Measurements from ENCODE around the gene PIWIL4.
"Not testable (repeated sequence)": the region's sequence is repeated elsewhere in the genome, so short reads cannot be mapped to it uniquely, and the experiment has no call there.

PIWIL4 gene

DNA sequence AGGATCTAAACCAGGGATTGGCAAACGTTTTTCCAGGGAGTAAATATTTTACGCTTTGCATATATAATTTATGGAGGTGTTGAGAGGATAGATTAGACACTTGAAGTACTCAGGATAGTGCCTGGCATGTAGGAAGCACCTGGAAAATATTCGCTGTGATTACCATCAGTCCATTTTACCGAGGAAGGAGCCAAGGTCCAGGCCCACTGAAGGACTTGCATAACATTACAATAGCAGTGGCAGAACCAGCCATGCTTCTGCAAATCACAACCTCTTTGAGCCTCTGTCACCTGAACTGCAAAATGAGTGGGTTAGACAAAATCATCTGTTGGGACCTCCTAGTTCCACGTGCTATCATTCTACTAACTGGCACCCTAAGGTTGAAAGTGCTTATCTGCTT, 18.0 kb upstream of the PIWIL4 start:
- DNase-seq (ENCODE audit: low spot score), result no peak

DNA sequence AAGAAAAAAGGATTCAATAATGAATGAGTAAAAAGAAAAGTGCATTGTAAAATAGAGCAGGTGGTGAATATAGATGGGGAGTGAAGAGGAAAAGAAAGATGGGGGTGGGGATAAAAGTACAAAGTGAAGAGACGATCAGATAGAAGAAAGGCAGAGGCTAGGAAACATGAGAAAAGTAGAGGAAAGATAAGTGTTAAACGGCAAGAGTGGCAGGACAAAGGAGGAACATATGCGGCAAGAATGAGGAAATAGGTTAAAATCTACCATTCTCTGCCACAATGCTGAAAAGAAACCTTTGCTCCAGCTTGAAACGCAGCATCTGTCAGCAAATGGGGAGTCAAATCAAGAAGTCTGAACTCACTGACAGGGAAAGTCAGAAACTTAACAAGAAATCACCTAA, 16.7 kb upstream of the PIWIL4 start:
- no peak for DNase-seq (ENCODE audit: low spot score)

DNA sequence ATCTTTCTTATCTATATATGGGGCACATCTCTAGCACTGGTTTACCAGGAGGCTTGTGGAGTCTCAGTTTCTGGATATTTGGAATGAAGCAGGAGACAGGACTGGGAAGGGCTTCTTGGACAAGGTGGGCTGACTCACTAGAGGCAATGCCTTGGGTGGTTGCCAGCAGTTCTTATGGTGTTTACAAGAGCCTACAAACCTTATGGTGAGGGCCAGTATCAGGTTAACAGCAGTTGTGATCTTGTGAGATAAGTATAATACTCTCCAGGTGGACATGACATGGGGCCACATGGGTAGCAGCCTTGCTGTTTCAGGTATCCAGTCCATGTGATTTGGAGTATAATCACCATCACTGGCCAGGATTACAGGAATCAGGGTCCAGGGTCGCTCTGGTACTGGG, 13.2 kb upstream of the PIWIL4 start:
- DNase-seq (ENCODE audit: low spot score), result no peak

DNA sequence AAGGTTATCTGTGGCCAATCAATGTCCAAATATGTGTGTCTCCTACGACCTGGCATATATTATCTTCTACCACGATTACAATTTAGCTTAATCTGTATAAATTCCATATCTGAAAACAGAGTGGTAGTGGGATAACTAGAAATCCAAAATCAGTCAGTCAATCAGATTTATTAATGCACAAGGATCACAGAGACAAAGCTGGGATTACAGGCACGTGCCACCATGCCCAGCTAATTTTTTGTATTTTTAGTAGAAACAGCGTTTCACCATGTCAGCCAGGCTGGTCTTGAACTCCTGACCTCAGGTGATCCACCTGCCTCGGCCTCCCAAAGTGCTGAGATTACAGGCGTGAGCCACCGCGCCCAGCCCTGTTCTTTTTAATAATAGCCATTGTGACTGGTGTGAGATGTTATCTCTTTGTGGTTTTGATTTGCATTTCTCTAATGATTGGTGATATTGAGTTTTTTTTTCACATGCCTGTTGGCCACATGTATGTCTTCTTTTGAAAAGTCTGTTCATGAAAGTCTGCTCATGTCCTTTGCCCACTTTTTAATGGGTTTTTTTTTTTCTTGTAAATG, 11.3 kb upstream of the PIWIL4 start:
- not testable (repeated sequence) for DNase-seq (ENCODE audit: low spot score)

DNA sequence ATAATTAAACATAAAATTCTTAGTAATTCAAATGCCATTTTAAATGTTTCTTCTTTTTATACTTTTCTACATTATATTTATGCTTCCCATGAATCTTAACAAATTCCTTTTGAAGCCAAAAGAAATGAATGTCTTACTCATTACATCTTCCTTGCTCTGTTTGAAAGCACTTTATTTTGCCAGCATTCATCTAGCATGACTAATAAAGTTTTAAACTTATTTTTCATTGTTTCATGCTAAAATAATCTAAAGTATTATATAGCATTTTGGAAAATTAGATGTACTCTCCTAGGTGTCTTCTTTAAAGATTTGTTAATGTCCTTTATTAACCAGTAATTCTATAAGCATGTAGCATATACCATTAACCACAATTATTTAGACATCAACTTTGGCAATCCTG, 9.7 kb upstream of the PIWIL4 start:
- peak; percentile 36 for DNase-seq (ENCODE audit: low spot score)

DNA sequence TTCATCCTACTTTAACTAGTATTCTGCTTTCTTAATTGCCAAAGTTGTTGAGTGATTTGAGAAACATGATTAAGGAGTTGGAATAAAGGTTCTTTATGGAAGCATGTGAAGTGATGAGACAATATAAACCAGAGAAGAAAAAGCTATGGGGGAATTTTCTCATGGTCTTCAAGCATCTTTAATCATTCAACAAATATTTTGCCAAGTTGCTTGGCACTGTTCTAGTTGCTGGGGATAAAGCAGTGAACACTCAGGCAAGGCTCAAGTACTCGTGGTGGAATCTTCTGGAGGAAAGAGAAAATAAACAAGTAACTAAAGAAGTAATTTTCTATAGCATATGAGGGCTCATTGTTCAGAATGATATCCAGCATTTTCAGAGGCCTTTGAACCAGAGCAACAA, 9.2 kb upstream of the PIWIL4 start:
- DNase-seq (ENCODE audit: low spot score), result no peak

DNA sequence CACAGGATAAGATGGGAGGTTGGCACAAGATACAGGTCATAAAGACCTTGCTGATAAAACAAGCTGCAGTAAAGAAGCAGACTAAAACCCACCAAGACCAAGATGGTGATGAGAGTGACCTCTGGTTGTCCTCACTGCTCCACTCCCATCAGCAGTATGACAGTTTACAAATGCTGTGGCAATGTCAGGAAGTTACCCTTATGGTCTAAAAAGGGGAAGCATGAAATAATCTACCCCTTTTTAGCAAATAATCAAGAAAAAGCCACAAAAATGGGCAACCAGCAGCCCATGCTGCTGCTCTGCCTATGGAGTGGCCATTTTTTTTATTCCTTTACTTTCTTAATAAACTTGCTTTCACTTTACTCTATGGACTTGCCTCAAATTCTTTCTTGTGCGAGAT, 8.7 kb upstream of the PIWIL4 start:
- DNase-seq (ENCODE audit: low spot score), result no peak

DNA sequence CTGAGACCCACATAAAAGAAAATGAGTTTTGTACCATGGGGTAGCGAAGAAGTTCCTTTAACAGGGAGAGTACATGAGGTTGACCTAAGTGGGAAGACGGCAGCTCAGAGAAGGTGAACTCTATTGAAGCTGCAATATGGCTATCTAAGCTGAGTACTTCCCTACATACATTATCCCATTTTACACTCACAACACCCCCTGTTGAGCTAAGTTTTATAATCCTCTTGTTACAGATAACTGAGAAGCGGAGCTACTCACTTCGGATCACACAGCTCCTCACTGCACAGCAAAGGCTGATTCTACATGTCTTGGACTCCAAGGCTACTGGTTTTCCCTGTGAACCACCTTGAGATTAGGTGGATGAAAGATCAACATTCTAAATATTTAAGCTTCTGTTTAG, 8.2 kb upstream of the PIWIL4 start:
- no peak for DNase-seq (ENCODE audit: low spot score)

DNA sequence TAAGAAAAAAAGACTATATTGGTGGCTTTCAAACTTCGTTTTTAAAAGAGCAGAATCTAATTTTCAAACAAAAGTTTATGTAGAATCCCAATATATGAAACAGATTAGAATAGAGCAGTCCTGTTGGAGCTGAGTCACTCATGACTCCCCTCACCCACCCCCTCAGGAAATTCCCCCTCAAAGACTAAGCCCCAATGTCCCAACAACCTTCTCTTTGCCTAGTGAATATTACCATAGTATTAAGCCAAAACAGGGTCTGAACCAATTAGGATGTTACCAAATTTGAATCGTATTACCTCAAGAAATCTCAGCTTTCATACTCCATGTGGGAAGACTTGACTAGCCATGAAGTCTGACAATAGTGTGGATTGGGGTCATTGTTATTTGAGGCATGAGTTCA, 7.8 kb upstream of the PIWIL4 start:
- no peak for DNase-seq (ENCODE audit: low spot score)

DNA sequence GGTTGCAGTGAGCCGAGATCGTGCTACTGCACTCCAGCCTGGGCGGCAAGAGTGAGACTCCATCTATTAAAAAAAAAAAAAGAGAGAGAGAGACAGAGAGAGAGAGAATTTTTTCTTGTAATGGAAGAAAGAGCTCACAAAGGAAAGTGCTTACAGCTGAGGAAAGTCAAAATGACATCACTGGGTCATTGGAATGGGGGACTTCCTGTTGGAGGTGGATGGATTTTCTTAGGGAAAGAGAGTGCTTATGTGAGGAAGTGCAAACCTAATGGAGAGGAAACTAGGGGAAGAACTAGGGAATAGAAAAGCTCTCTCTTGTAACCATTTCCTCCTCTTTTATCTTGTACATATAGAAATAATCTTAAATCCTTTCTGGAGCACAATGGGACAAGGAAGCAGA, 6.3 kb upstream of the PIWIL4 start:
- DNase-seq (ENCODE audit: low spot score), result no peak

DNA sequence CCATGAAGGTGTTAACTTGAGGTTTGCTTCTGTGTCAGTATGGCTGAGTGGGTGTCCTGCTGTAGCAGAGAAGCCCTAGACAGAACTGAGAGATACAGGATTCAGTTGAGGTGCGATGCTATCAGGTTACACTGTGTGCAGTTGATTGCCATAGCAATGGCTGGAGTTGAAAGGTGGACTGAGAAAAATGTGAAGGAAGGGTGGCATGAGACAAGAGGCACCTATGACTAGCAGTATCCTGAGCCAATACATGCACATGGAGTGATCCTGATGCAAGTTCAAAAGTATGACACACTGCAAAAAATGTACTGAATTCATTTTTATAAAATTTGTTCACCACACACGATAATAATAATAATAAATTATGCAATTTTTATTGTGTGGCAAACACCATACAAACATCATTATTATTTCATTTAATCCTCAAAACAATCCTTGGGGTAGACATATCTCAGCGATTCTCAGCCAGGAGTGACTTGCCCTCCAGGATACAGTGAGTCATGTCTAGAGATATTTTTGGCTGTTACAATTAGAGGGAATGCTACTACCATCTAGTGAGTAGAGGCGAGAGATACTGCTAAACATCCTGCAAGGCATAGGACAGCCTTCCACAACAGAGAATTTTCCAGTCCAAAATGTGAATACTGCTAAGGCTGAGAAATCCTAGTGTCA, 3.9 kb upstream of the PIWIL4 start:
- DNase-seq (ENCODE audit: low spot score), result peak; percentile 87

DNA sequence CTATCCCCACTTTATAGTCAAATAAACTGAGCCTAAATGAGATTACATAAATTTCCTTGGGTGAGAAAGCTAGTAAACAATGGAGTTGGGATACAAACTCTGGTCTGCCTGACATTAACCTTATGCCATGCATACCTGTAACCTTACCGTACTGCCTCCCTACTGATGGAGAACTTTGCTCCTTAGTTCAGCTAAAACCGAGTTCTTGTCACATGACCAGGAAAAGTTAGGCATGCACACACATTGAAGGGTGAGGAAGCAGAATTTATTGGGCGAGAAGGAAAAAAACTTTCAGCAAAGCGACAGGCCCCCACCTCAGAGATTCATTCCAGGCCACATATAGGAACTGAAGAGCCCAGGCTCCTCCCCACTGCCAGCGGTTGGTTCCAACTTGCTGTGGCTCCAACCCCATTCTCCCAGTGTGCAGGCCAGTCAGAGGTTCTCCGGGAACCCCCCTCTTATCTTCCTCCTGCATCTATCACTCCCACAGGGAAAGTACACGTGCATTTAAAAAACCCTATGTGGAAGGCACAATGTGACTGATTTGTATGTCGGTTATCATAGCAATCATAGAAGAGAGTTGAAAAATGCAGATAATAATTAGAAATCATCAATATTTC, 3.2 kb upstream of the PIWIL4 start:
- no peak for DNase-seq (ENCODE audit: low spot score)

DNA sequence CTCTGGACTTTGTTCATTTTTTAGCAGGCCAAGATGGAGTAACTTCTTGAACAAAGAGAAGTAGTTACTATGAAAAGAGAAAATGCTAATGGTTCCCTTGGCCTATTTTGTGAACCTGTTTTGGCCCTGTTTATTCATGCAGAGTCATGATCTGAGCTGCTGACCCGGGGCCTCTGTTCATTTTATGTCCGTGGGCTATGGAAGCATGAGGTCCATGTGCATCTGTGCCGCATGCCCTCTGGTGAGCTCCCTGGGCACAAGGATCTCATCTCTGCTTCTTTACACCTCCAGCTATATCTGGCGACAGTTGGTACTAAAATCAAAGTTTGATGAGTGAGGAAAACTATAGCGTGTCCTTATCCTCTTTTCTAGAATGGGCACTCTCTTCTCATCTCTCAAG, 1.0 kb downstream of the PIWIL4 start:
- DNase-seq (ENCODE audit: low spot score), result no peak

DNA sequence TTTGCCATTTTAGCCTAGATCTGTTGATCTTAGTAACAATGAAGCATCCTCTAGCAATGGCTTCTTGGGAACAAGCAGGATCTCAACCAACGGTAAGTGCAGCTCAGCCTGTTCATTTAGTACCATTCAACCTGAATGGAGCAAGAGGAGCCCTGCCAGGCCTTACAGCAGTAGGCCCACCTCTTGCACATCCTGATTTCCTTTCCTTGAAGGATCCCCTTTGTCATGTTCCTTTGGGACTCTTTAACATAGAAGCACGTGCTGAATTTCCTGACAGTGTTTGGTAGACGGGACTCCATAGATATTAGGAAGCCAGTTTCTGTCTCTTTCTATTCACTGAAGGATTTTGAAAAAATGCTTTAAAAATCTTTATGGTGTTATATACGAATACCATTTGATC, 1.5 kb downstream of the PIWIL4 start:
- no peak for DNase-seq (ENCODE audit: low spot score)

DNA sequence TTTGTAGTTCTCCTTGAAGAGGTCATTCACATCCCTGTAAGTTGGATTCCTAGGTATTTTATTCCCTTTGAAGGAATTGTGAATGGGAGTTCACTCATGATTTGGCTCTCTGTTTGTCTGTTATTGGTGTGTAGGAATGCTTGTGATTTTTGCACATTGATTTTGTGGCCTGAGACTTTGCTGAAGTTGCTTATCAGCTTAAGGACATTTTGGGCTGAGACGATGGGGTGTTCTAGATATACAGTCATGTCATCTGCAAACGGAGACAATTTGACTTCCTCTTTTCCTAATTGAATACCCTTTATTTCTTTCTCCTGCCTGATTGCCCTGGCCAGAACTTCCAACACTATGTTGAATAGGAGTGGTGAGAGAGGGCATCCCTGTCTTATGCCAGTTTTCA, 5.8 kb downstream of the PIWIL4 start:
- not testable (repeated sequence) for DNase-seq (ENCODE audit: low spot score)

DNA sequence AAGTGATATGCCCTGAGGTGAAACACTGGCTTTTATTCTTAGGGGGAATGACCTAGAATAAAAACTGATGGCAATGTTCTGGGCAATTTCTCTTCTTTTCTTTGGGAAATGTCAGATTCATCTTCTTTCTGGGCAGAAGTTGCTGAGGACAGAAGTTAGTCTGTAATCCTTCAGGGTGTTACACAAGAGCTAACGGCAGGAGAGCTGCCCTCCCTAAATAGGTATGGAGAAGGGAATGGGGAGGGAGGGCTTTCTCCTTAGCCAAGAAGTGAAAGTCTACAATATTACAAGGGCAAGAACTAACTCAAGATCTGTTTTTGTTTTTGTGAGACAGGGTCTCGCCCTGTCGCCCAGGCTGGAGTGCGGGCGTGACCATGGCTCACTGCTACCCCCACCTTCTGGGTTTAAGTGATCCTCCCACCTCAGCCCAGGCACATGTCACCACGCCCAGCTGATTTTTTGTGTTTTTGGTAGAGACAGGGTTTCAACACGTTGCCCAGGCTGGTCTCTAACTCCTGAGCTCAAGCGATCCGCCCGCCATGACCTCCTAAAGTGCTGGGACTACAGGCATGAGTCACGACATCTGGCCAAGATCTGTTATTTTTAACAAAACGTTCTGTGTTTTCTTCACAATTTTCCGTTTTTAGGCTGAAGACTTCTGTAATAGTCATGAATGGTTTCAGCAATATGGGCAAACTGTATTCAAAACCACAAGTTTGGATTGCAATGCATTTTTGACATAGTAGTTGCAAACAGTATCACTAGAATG, 7.2 kb downstream of the PIWIL4 start:
- peak; percentile 31 for DNase-seq (ENCODE audit: low spot score)

DNA sequence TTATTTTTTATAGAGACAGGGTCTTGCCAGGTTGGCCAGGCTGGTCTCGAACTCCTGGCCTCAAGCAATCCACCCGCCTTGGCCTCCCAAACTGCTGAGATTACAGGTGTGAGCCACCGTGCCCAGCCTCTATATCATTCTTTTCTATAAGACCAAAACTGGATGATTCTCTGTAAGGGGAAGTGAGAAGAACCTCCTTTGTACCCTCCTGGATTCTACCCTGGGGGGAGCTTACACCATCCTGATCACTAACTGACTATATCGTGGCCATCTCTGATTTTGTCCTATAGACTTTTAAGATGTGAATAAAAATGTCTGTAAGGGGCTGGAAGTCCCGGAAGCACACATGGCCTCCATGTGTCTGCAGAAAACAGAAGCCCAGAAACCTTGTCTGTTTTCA, 9.1 kb downstream of the PIWIL4 start:
- no peak for DNase-seq (ENCODE audit: low spot score)

DNA sequence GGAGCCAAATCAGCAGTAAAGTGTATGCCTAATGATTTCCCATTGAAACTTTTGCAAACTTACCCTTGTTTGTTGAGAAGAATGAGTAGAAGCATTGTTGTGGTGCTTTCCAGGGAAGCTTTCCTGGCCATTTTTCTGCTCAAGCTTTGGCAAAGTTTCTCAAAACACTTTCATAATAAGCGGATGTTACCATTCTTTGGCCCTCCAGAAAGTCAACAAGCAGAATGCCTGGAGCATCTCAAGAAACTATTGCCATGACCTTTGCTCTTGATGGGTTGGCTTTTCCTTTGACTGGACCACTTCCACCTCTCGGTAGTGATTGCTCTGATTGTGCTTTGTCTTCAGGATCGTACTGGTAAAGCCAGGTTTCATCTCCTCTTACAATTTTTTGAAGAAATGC, 10.7 kb downstream of the PIWIL4 start:
- DNase-seq (ENCODE audit: low spot score), result no peak

DNA sequence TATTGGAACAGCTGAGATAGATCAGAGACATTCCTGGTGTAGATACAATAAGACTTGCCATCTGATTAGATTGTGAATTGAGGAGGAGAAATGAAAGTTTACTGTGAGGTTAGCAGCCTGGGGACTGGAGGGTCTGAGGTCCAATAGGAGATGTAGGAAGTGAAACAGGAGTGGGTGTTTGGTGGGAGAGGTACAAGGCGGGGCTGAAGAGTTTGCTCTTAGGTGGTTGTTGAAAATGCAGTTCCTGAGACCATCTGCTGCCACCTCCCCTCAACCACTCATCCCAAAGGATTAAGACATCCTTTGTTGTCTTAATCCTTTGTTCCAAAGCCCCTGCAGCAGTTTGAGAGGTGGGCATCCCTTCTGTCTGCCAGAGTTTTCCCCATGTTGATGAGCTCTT, 14.8 kb downstream of the PIWIL4 start:
- DNase-seq (ENCODE audit: low spot score), result no peak

DNA sequence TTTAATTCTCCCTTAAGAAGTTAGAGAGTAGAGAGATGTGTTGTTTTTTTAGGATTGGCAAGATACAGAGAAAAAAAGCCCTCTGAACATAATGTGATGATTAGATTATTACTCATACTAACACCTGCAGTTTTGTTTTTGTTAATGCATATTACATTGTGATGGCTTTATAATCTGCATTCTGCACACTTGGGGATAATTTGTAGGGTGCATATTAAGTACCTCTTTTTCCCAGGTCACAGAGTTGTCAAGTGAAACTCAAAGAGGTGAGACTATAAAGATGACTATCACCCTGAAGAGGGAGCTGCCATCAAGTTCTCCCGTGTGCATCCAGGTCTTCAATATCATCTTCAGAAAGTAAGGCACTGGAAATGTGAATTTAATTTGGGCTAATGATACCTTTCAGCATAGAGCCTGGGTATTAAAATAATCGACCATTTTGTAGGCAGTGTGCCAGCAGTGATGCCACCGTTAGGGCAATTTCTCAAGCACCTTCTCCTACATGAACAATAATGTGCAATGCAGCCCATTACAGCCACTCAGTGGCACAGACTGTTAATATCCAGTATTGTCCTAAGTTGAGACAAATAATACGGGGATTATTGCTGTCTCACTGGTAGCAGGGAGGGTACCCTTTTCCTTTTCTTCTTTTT, 16.2 kb downstream of the PIWIL4 start:
- no peak for DNase-seq (ENCODE audit: low spot score)

DNA sequence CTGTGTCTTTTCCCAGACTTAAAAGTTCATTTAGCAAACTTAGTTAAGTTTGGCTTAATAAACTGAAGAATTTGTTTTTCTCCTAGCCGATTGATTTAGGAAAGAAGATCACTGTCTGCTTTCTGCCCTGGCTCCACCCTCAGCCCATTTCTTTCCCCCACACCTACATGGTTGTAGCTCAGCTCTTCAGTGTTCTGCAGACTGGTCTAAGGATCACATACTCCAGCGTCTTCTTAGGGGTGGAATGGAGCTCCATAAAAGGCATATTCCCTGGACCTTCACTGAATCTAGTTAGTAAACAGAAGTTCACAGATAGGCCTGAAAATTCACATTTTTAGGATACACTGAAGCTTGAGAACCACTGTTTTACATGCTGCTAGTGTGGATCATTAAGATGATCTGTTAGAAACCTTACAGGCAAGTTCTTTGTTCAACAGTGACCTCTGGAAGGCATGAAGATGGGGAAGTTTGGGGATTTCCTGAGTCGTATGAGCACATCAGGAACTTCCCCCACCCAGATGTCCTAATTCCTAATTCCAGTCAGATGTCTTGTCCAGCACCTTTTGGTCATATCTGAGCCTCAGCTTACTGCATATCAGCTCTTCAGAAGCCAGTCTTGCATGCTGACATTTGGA, 16.8 kb downstream of the PIWIL4 start:
- DNase-seq (ENCODE audit: low spot score), result no peak

DNA sequence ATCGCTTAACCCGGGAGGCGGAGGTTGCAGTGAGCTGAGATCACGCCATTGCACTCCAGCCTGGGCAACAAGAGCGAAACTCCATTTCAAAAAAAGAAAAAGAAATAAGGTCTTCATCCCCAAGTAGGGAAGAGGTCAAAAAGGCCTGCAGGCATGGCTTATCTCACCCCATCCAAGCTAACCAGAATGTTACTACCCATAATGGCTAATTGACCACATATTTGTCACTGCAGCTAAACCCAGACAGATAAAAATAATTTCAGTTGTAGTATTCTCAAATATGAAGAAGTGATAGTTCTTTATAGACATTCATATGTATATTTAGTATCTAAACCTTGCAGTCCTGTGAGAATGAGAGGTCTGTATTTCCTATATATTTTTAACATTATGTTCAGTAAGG, 17.8 kb downstream of the PIWIL4 start:
- DNase-seq (ENCODE audit: low spot score), result no peak

All from AG08396 (cell line).